Caco-2 (cell line): ENCODE measurements around the gene BCAN. TPM values are rescaled to one million over a fixed set of nuclear protein-coding genes. Genes with fewer than 3 reads are reported as not detected.
A peak's percentile ranks its signal among the peaks of the same experiment; 100 is the strongest.

ENCODE experiments used
- BruUV-seq: library from RNA; stranded (reverse); fragments of 400-500 nt; replicated peaks from 2 replicates; lab custom pipeline; 2021; lab: Mats Ljungman, UMichigan
- CTCF ChIA-PET: fragments of 300-600 bp; sonication (Branson Sonifier 250); formaldehyde crosslinking; loops from one replicate; lab custom pipeline; 2022; ENCODE audit warnings: antibody characterized with exemption; lab: Charles Lee
- POLR2A ChIA-PET: fragments of 300-600 bp; sonication (Branson Sonifier 250); formaldehyde crosslinking; loops from one replicate; lab custom pipeline; 2022; ENCODE audit warnings: antibody characterized with exemption; lab: Charles Lee
- DNase-seq, 2 experiments: peaks; one replicate each; pipeline versions ENCODE4 v3.0.0 to v3.0.0-alpha.2; 2020 to 2022
- H3K27me3 ChIP-seq: replicated peaks from 2 replicates; pipeline ENCODE4 v1.6.0; 2011; ENCODE audit warnings: low read length; ENCODE audit not compliant: control insufficient read depth, insufficient read depth
- H3K36me3 ChIP-seq: 2 replicates; pipeline ENCODE4 v1.5.1; 2011; ENCODE audit warnings: low read length; ENCODE audit not compliant: control insufficient read depth, insufficient read depth
- H3K4me1 ChIP-seq: fragments of 250-450 bp; sonication (Bioruptor Pico); 2 replicates; pipeline ENCODE4 v1.5.1; 2020; ENCODE audit warnings: mild to moderate bottlenecking
- H3K4me3 ChIP-seq: 2 replicates; pipeline ENCODE4 v1.5.1; 2011; ENCODE audit warnings: low read depth, mild to moderate bottlenecking, control low read depth, low read length
- H3K9me3 ChIP-seq: fragments of 250-450 bp; sonication (Bioruptor Pico); 2 replicates; pipeline ENCODE4 v1.5.1; 2020; ENCODE audit warnings: mild to moderate bottlenecking, moderate library complexity
- H3K27ac Mint-ChIP-seq: one replicate; pipeline ENCODE4 v1.8.0; 2022; ENCODE audit warnings: mixed read lengths; ENCODE audit not compliant: unreplicated experiment
- H3K27me3 Mint-ChIP-seq: one replicate; pipeline ENCODE4 v1.8.0; 2022; ENCODE audit warnings: mixed read lengths; ENCODE audit not compliant: insufficient read depth, unreplicated experiment
- H3K36me3 Mint-ChIP-seq: one replicate; pipeline ENCODE4 v1.8.0; 2022; ENCODE audit warnings: mild to moderate bottlenecking, mixed read lengths; ENCODE audit not compliant: insufficient read depth, unreplicated experiment
- H3K4me1 Mint-ChIP-seq: one replicate; pipeline ENCODE4 v1.8.0; 2022; ENCODE audit warnings: low read depth, mixed read lengths; ENCODE audit not compliant: unreplicated experiment
- H3K4me3 Mint-ChIP-seq: one replicate; pipeline ENCODE4 v1.8.0; 2022; ENCODE audit warnings: mild to moderate bottlenecking, moderate library complexity, mixed read lengths; ENCODE audit not compliant: unreplicated experiment
- H3K9me3 Mint-ChIP-seq: one replicate; pipeline ENCODE4 v1.8.0; 2022; ENCODE audit warnings: mixed read lengths; ENCODE audit not compliant: unreplicated experiment
- CTCF ChIP-seq, 2 experiments: fragments of 200-600 bp in 1 of 2; IDR thresholded peaks; 1 replicate in 1 of 2; 2 replicates in 1 of 2; pipeline versions ENCODE4 v1.5.1 to v1.8.0; 2011 to 2022; ENCODE audit warnings: antibody characterized with exemption in 1 of 2, control low read depth in 1 of 2, inconsistent platforms in 1 of 2, low read depth in 1 of 2, low read length in 1 of 2, mild to moderate bottlenecking in 1 of 2, moderate library complexity in 1 of 2; ENCODE audit not compliant: insufficient read depth in 1 of 2, severe bottlenecking in 1 of 2, unreplicated experiment in 1 of 2
- intact Hi-C: fragments of 100-400 bp; cut with micrococcal nuclease; formaldehyde crosslinking; loops from one replicate; pipeline ENCODE4 v1.10.0; 2022; ENCODE audit not compliant: unreplicated experiment
- total RNA-seq: library from RNA; stranded (reverse); gene quantifications from 2 replicates; pipeline ENCODE4 v1.2.3, GENCODE V29; 2022

The BCAN gene
- total RNA-seq, 1 experiment from 2014 or later, result not detected

GRCh38 chr1:156664046-156664766 lies 22.3 kb downstream of the BCAN start:
- Histone ChIP-seq H3K27me3 (no peaks in the 10 kb centered on the region), H3K9me3 (no peaks in the 10 kb centered on the region), H3K36me3 (no peaks in the 10 kb centered on the region), H3K4me3 (no peak overlapping the region), H3K4me1 (peaks cover 71% of the 10 kb centered on the region)
- Mint-ChIP-seq H3K4me3 (no peak overlapping the region), H3K36me3 (peaks cover 4% of the 10 kb centered on the region), H3K9me3 (no peaks in the 10 kb centered on the region), H3K27me3 (no peaks in the 10 kb centered on the region), H3K27ac (peak overlapping the region; percentile 89), H3K4me1 (peaks cover 67% of the 10 kb centered on the region)
- BruUV-seq, result no TSS peak
- TF ChIP-seq CTCF (IDR thresholded peaks at IDR 0.05; ENCODE audit: insufficient read depth in 1 of 2, low read depth in 1 of 2, low read length in 1 of 2, severe bottlenecking in 1 of 2, unreplicated experiment in 1 of 2), result no peak
- POLR2A ChIA-PET, result interaction anchor here (0.7 to 1.4 kb wide), 2 partner anchors 12 to 39 kb away, joined by 3 to 19 read pairs; partner anchors contain the start of gene NES
- CTCF ChIA-PET, result interaction anchor here (1.1 to 2.2 kb wide), 4 partner anchors 13 to 62 kb away, joined by 3 to 24 read pairs (median 7); partner anchors contain the start of gene NES
- intact Hi-C loops, result no loop called here
- no peak for DNase-seq

- H3K4me1 ChIP-seq, result peaks cover 70% of the 10 kb centered on the region
These were observed 23.0 kb downstream of the BCAN start for GRCh38 chr1:156664767-156665411.

More at GRCh38 chr1:156664767-156665411, 23.0 kb downstream of the BCAN start:
- peak; percentile 58 to 84 for DNase-seq
- intact Hi-C loops, result no loop called here
- CTCF ChIA-PET, result interaction anchor here (0.6 to 2.2 kb wide), 7 partner anchors 12 to 165 kb away, joined by 3 to 24 read pairs (median 5); partner anchors contain the start of gene NES
- Histone ChIP-seq H3K36me3 (no peaks in the 10 kb centered on the region), H3K27me3 (no peaks in the 10 kb centered on the region), H3K9me3 (no peaks in the 10 kb centered on the region), H3K4me3 (no peak overlapping the region)
- H3K9me3 Mint-ChIP-seq, result no peaks in the 10 kb centered on the region
- H3K4me1 Mint-ChIP-seq, result peaks cover 66% of the 10 kb centered on the region
- POLR2A ChIA-PET, result interaction anchor here (0.6 to 1.4 kb wide), 4 partner anchors 12 to 286 kb away, joined by 3 to 19 read pairs (median 4); partner anchors contain the start of gene NES
- no peaks in the 10 kb centered on the region for H3K27me3 Mint-ChIP-seq
- H3K36me3 Mint-ChIP-seq, result no peaks in the 10 kb centered on the region
- no TSS peak for BruUV-seq
- H3K4me3 Mint-ChIP-seq, result peak overlapping the region; percentile 47
- H3K27ac Mint-ChIP-seq, result peak overlapping the region; percentile 89
- TF ChIP-seq CTCF (IDR thresholded peaks at IDR 0.05; ENCODE audit: insufficient read depth in 1 of 2, low read depth in 1 of 2, low read length in 1 of 2, severe bottlenecking in 1 of 2, unreplicated experiment in 1 of 2), result no peak
